ENCODE measurements around the gene SLC26A9. TPM values are rescaled to one million over a fixed set of nuclear protein-coding genes. Genes with fewer than 3 reads are reported as not detected.

The SLC26A9 gene
- total and polyA plus RNA-seq, 2 experiments from 2014 or later: not detected

DNA sequence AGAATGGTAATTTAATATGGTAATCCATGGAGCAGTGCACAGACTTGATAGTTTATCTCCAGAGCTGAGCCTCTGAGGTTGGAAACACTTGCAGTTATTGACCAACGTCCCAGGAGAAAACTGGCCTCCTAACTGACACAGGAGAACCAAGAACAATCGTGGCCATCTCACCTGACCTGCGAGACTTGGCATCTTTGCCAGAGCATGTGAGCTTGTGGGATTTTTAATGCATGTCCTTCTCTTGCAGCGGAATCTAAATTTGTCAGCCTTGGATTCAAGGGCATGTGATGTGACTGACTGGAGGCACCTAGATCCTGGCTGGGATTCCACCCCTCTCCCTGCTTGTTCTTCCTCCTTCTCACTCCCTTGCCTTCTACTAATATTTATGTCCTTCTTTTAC is 27.8 kb upstream of the SLC26A9 start:
- no peak for TF ChIP-seq EZH2phosphoT487 (IDR thresholded peaks at IDR 0.05; ENCODE audit: unreplicated experiment)
- TF ChIP-seq STAT1 (IDR thresholded peaks at IDR 0.05; ENCODE audit: unreplicated experiment): no peak
- no peak for TF ChIP-seq CREB1 (CRISPR knock-in tag; IDR thresholded peaks at IDR 0.05; ENCODE audit: low read depth)
- TF ChIP-seq ZNF114 (CRISPR knock-in tag; IDR thresholded peaks at IDR 0.05): no peak
- TF ChIP-seq REST (IDR thresholded peaks at IDR 0.05; ENCODE audit: unreplicated experiment): no peak
- TF ChIP-seq POLR2AphosphoS5 (IDR thresholded peaks at IDR 0.05; ENCODE audit: low read depth): no peak
- TF ChIP-seq, protein P1, sequence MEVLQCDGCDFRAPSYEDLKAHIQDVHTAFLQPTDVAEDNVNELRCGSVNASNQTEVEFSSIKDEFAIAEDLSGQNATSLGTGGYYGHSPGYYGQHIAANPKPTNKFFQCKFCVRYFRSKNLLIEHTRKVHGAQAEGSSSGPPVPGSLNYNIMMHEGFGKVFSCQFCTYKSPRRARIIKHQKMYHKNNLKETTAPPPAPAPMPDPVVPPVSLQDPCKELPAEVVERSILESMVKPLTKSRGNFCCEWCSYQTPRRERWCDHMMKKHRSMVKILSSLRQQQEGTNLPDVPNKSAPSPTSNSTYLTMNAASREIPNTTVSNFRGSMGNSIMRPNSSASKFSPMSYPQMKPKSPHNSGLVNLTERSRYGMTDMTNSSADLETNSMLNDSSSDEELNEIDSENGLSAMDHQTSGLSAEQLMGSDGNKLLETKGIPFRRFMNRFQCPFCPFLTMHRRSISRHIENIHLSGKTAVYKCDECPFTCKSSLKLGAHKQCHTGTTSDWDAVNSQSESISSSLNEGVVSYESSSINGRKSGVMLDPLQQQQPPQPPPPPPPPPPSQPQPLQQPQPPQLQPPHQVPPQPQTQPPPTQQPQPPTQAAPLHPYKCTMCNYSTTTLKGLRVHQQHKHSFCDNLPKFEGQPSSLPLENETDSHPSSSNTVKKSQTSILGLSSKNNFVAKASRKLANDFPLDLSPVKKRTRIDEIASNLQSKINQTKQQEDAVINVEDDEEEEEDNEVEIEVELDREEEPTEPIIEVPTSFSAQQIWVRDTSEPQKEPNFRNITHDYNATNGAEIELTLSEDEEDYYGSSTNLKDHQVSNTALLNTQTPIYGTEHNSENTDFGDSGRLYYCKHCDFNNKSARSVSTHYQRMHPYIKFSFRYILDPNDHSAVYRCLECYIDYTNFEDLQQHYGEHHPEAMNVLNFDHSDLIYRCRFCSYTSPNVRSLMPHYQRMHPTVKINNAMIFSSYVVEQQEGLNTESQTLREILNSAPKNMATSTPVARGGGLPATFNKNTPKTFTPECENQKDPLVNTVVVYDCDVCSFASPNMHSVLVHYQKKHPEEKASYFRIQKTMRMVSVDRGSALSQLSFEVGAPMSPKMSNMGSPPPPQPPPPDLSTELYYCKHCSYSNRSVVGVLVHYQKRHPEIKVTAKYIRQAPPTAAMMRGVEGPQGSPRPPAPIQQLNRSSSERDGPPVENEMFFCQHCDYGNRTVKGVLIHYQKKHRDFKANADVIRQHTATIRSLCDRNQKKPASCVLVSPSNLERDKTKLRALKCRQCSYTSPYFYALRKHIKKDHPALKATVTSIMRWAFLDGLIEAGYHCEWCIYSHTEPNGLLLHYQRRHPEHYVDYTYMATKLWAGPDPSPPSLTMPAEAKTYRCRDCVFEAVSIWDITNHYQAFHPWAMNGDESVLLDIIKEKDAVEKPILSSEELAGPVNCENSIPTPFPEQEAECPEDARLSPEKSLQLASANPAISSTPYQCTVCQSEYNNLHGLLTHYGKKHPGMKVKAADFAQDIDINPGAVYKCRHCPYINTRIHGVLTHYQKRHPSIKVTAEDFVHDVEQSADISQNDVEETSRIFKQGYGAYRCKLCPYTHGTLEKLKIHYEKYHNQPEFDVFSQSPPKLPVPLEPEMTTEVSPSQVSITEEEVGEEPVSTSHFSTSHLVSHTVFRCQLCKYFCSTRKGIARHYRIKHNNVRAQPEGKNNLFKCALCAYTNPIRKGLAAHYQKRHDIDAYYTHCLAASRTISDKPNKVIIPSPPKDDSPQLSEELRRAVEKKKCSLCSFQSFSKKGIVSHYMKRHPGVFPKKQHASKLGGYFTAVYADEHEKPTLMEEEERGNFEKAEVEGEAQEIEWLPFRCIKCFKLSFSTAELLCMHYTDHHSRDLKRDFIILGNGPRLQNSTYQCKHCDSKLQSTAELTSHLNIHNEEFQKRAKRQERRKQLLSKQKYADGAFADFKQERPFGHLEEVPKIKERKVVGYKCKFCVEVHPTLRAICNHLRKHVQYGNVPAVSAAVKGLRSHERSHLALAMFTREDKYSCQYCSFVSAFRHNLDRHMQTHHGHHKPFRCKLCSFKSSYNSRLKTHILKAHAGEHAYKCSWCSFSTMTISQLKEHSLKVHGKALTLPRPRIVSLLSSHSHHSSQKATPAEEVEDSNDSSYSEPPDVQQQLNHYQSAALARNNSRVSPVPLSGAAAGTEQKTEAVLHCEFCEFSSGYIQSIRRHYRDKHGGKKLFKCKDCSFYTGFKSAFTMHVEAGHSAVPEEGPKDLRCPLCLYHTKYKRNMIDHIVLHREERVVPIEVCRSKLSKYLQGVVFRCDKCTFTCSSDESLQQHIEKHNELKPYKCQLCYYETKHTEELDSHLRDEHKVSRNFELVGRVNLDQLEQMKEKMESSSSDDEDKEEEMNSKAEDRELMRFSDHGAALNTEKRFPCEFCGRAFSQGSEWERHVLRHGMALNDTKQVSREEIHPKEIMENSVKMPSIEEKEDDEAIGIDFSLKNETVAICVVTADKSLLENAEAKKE (CRISPR knock-in tag; IDR thresholded peaks at IDR 0.05): no peak
- no peak for TF ChIP-seq CTCF (conservative IDR thresholded peaks at IDR 0.05; ENCODE audit: low read depth in 2 of 2)
- no peak for TF ChIP-seq NANOG (IDR thresholded peaks at IDR 0.05; ENCODE audit: borderline replicate concordance)
- TF ChIP-seq JUNB (IDR thresholded peaks at IDR 0.05; ENCODE audit: unreplicated experiment): no peak
- TF ChIP-seq EZH2 (IDR thresholded peaks at IDR 0.05; ENCODE audit: low read depth, unreplicated experiment): no peak
- TF ChIP-seq ZNF331 (CRISPR knock-in tag; IDR thresholded peaks at IDR 0.05; ENCODE audit: low read depth): no peak
- TF ChIP-seq, protein P2, sequence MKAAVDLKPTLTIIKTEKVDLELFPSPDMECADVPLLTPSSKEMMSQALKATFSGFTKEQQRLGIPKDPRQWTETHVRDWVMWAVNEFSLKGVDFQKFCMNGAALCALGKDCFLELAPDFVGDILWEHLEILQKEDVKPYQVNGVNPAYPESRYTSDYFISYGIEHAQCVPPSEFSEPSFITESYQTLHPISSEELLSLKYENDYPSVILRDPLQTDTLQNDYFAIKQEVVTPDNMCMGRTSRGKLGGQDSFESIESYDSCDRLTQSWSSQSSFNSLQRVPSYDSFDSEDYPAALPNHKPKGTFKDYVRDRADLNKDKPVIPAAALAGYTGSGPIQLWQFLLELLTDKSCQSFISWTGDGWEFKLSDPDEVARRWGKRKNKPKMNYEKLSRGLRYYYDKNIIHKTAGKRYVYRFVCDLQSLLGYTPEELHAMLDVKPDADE (IDR thresholded peaks at IDR 0.05): no peak
- no peak overlapping the region for H3K4me3 ChIP-seq
- no peak overlapping the region for H3K4me3 Mint-ChIP-seq
- H3K9me2 ChIP-seq (ENCODE audit: insufficient read depth): no peaks in the 10 kb centered on the region
- H3K9me3 Mint-ChIP-seq: peaks cover 7% of the 10 kb centered on the region; the same call in 2 of the 3 replicates
- H3K4me1 ChIP-seq (ENCODE audit: insufficient read depth): no peaks in the 10 kb centered on the region
- no peak for DNase-seq (ENCODE audit: low spot score)
- no peaks in the 10 kb centered on the region for H4K20me1 ChIP-seq (replicated peaks; ENCODE audit: insufficient read depth)
- no peak overlapping the region for H3K27ac ChIP-seq (ENCODE audit: low read depth)
- H3K27me3 ChIP-seq (ENCODE audit: insufficient read depth): no peaks in the 10 kb centered on the region
- H3K36me3 ChIP-seq (ENCODE audit: insufficient read depth): no peaks in the 10 kb centered on the region
- H3K4me1 Mint-ChIP-seq: no peaks in the 10 kb centered on the region
- peaks cover 7% of the 10 kb centered on the region for H3K27me3 Mint-ChIP-seq (ENCODE audit: insufficient read depth, low read depth, poor library complexity)
- H2AFZ ChIP-seq: no peak overlapping the region
- no peaks in the 10 kb centered on the region for H3K79me2 ChIP-seq (replicated peaks; ENCODE audit: insufficient read depth)
- ATAC-seq: no peak
- H3K27ac Mint-ChIP-seq: no peak overlapping the region
- H3F3A ChIP-seq (replicated peaks; ENCODE audit: low read depth): peaks cover 10% of the 10 kb centered on the region; the same call in 1 of the 2 replicates
- no peak overlapping the region for H3K4me2 ChIP-seq
- no peaks in the 10 kb centered on the region; the same call in 2 of the 3 replicates for H3K36me3 Mint-ChIP-seq (ENCODE audit: low read depth)

Data from GM23338 (cell line).